ENCODE measurements around the gene MEGF10. TPM values are rescaled to one million over a fixed set of nuclear protein-coding genes. Genes with fewer than 3 reads are reported as not detected.

MEGF10 gene
- total RNA-seq, 3 donors from 2014 or later = 0.70 to 4.9 (median 0.81) TPM

- no peak overlapping the region for H3K4me3 ChIP-seq
- no peaks in the 10 kb centered on the region for H3K36me3 ChIP-seq (ENCODE audit: low read depth)
- H3K9me3 ChIP-seq = no peaks in the 10 kb centered on the region
- ATAC-seq (no peak), DNase-seq (no peak)
- intact Hi-C loops (cut with DNase I, micrococcal nuclease) = no loop called here
- H3K4me1 ChIP-seq (ENCODE audit: low read depth) = no peaks in the 10 kb centered on the region
- no peak for TF ChIP-seq CTCF (IDR thresholded peaks at IDR 0.05)
These were observed 139.3 kb downstream of the MEGF10 start for GRCh38 chr5:127429928-127430327.

- TF ChIP-seq CTCF (IDR thresholded peaks at IDR 0.05) = no peak
- ATAC-seq (no peak), DNase-seq (no peak)
- no peak overlapping the region for H3K4me3 ChIP-seq
- intact Hi-C loops (cut with DNase I, micrococcal nuclease) = no loop called here
- H3K36me3 ChIP-seq (ENCODE audit: low read depth) = no peaks in the 10 kb centered on the region
- H3K9me3 ChIP-seq = no peaks in the 10 kb centered on the region
- no peaks in the 10 kb centered on the region for H3K4me1 ChIP-seq (ENCODE audit: low read depth)
These were observed 140.0 kb downstream of the MEGF10 start for GRCh38 chr5:127430627-127431026.

GRCh38 chr5:127431977-127432585 lies 141.5 kb downstream of the MEGF10 start:
- TF ChIP-seq CTCF (IDR thresholded peaks at IDR 0.05) = no peak
- ATAC-seq = no peak
- intact Hi-C loops (cut with DNase I, micrococcal nuclease) = no loop called here
- no peaks in the 10 kb centered on the region for H3K4me1 ChIP-seq (ENCODE audit: low read depth)
- H3K36me3 ChIP-seq (ENCODE audit: low read depth) = no peaks in the 10 kb centered on the region
- no peaks in the 10 kb centered on the region for H3K9me3 ChIP-seq
- DNase-seq = no peak
- H3K4me3 ChIP-seq = no peak overlapping the region

- intact Hi-C loops (cut with DNase I, micrococcal nuclease) = no loop called here
- ATAC-seq = no peak
- Histone ChIP-seq H3K4me1 (ENCODE audit: low read depth) (no peaks in the 10 kb centered on the region), H3K9me3 (no peaks in the 10 kb centered on the region), H3K4me3 (no peak overlapping the region), H3K36me3 (ENCODE audit: low read depth) (no peaks in the 10 kb centered on the region)
- TF ChIP-seq CTCF (IDR thresholded peaks at IDR 0.05) = no peak
- no peak for DNase-seq
These were observed 142.9 kb downstream of the MEGF10 start for GRCh38 chr5:127433526-127433925.

- Histone ChIP-seq H3K9me3 (no peaks in the 10 kb centered on the region), H3K4me1 (ENCODE audit: low read depth) (no peaks in the 10 kb centered on the region), H3K4me3 (no peak overlapping the region), H3K36me3 (ENCODE audit: low read depth) (no peaks in the 10 kb centered on the region)
- no peak for ATAC-seq
- intact Hi-C loops (cut with DNase I, micrococcal nuclease) = no loop called here
- DNase-seq = no peak
- no peak for TF ChIP-seq CTCF (IDR thresholded peaks at IDR 0.05)
These were observed 144.0 kb downstream of the MEGF10 start for GRCh38 chr5:127434588-127434987.

- Histone ChIP-seq H3K36me3 (ENCODE audit: low read depth) (no peaks in the 10 kb centered on the region), H3K4me3 (no peak overlapping the region), H3K4me1 (ENCODE audit: low read depth) (no peaks in the 10 kb centered on the region), H3K9me3 (no peaks in the 10 kb centered on the region)
- TF ChIP-seq CTCF (IDR thresholded peaks at IDR 0.05) = no peak
- DNase-seq (no peak), ATAC-seq (no peak)
- intact Hi-C loops (cut with DNase I, micrococcal nuclease) = no loop called here
These were observed 145.2 kb downstream of the MEGF10 start for GRCh38 chr5:127435821-127436220.

All from mucosa of descending colon (tissue), 3 donors.